ENCODE measurements around the gene CACNA2D3.

DNA sequence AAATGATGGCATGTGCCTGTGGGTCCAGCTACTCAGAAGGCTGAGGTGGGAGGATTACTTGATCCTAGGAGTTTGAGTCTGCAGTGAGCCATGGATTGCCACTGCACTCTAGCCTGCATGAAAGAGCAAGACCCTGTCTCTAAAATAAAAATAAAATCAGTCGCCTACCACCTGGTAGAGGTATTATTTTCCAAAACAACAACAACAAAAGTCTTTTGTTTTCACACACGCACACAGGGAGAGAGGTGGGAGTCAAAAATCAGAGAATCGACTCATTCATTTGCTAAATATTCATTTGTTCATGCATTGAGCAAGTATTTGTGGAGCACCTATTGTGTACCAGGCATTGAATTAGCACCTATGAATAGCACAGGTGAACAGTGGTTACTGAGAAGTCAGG is 587.4 kb downstream of the CACNA2D3 start:
- no peak for TF ChIP-seq CTCF (IDR thresholded peaks at IDR 0.05; ENCODE audit: poor library complexity)
- TF ChIP-seq EZH2phosphoT487 (IDR thresholded peaks at IDR 0.05; ENCODE audit: low read depth, severe bottlenecking, unreplicated experiment), result no peak
- no peak for TF ChIP-seq EZH2 (IDR thresholded peaks at IDR 0.05; ENCODE audit: borderline replicate concordance)

Measured in hepatocyte (in vitro differentiated cells).